Measurements from ENCODE around the gene R3HDM4.

- TF ChIP-seq LEF1 (IDR thresholded peaks at IDR 0.05; ENCODE audit: borderline replicate concordance) = no peak
- TF ChIP-seq NFRKB (IDR thresholded peaks at IDR 0.05) = no peak
- no peak for TF ChIP-seq SP1 (IDR thresholded peaks at IDR 0.05)
- TF ChIP-seq BHLHE40 (IDR thresholded peaks at IDR 0.05; ENCODE audit: borderline replicate concordance) = no peak
- no peak for TF ChIP-seq SUZ12 (IDR thresholded peaks at IDR 0.05)
- no peak for TF ChIP-seq TARDBP (IDR thresholded peaks at IDR 0.05)
- no peak for TF ChIP-seq ZNF384 (IDR thresholded peaks at IDR 0.05)
- TF ChIP-seq CTBP1 (IDR thresholded peaks at IDR 0.05; ENCODE audit: borderline replicate concordance) = no peak
- no peak for TF ChIP-seq FOXM1 (IDR thresholded peaks at IDR 0.05; ENCODE audit: borderline replicate concordance)
- TF ChIP-seq PKNOX1 (IDR thresholded peaks at IDR 0.05) = no peak
- TF ChIP-seq FOXA1 (IDR thresholded peaks at IDR 0.05) = no peak
- no peak for TF ChIP-seq FOXK2 (IDR thresholded peaks at IDR 0.05)
- TF ChIP-seq ARNT (IDR thresholded peaks at IDR 0.05) = no peak
These were observed 53.9 kb downstream of the R3HDM4 start, which contains the start of gene CFD for GRCh38 chr19:858868-859843.

Measured in HEK293T (cell line).